HEK293 (cell line): ENCODE data around the gene ZDHHC14.

ENCODE experiments used
- CTCF ChIA-PET: fragments of 350-600 bp; formaldehyde crosslinking; extraction: SDS; loops from one replicate; lab custom pipeline; 2021; ENCODE audit warnings: antibody characterized with exemption; lab: Yijun Ruan, JAX
- POLR2A ChIA-PET: fragments of 300-600 bp; formaldehyde crosslinking; extraction: SDS; loops from one replicate; lab custom pipeline; 2020; ENCODE audit warnings: antibody characterized with exemption, inconsistent platforms; lab: Yijun Ruan, JAX
- H3K27ac ChIP-seq: fragments of 200-500 bp; sonication (Bioruptor generic); 2 replicates; pipeline ENCODE4 v1.5.1; 2014; ENCODE audit warnings: low read depth, low read length, control low read depth, inconsistent platforms; ENCODE audit errors: extremely low read depth
- H3K36me3 ChIP-seq, 2 experiments: fragments of 200-500 bp in 1 of 2; sonication (Bioruptor generic) in 1 of 2; 1 replicate in 1 of 2; 2 replicates in 1 of 2; pipeline ENCODE4 v1.5.1; 2014 to 2017; ENCODE audit warnings: inconsistent platforms in 2 of 2, low read length in 2 of 2; ENCODE audit not compliant: control insufficient read depth in 2 of 2, insufficient read depth in 1 of 2
- H3K4me1 ChIP-seq: fragments of 200-500 bp; sonication (Bioruptor generic); 2 replicates; pipeline ENCODE4 v1.5.1; 2014; ENCODE audit warnings: mild to moderate bottlenecking, low read length, inconsistent platforms; ENCODE audit not compliant: control insufficient read depth, insufficient read depth
- H3K4me3 ChIP-seq: 2 replicates; pipeline ENCODE4 v1.5.1; 2011; ENCODE audit warnings: low read depth, mild to moderate bottlenecking, control low read depth, low read length, moderate library complexity
- H3K9me3 ChIP-seq: fragments of 200-500 bp; sonication (Bioruptor generic); 2 replicates; pipeline ENCODE4 v1.5.1; 2014; ENCODE audit warnings: low read depth, low read length, inconsistent platforms; ENCODE audit not compliant: control insufficient read depth, insufficient read depth
- GLI2 ChIP-seq: fragments of 450-650 bp; formaldehyde crosslinking; IDR thresholded peaks from 2 replicates; pipeline ENCODE4; 2017; ENCODE audit warnings: missing biosample characterization, missing genetic modification characterization, low read depth, borderline replicate concordance
- KLF1 ChIP-seq: fragments of 450-650 bp; formaldehyde crosslinking; IDR thresholded peaks from 2 replicates; pipeline ENCODE4 v1.5.1; 2016; ENCODE audit warnings: missing biosample characterization, missing genetic modification characterization
- KLF8 ChIP-seq: fragments of 450-650 bp; formaldehyde crosslinking; IDR thresholded peaks from 2 replicates; pipeline ENCODE4 v1.5.1; 2016; ENCODE audit warnings: missing biosample characterization, missing genetic modification characterization
- MYNN ChIP-seq: fragments of 450-650 bp; formaldehyde crosslinking; IDR thresholded peaks from 2 replicates; pipeline ENCODE4 v1.5.1; 2016; ENCODE audit warnings: missing biosample characterization, missing genetic modification characterization, borderline replicate concordance
- SALL2 ChIP-seq: fragments of 450-650 bp; formaldehyde crosslinking; IDR thresholded peaks from 2 replicates; pipeline ENCODE4 v1.5.0; 2017; ENCODE audit warnings: missing biosample characterization, mild to moderate bottlenecking, missing genetic modification characterization, borderline replicate concordance
- SETDB1 ChIP-seq: IDR thresholded peaks from one replicate; pipeline ENCODE4 v1.6.1; 2017; ENCODE audit warnings: mild to moderate bottlenecking, low read length, moderate library complexity, mixed read lengths; ENCODE audit not compliant: insufficient read length
- ZNF423 ChIP-seq: fragments of 450-650 bp; formaldehyde crosslinking; IDR thresholded peaks from 2 replicates; pipeline ENCODE4 v1.5.1; 2016; ENCODE audit warnings: missing biosample characterization, missing genetic modification characterization
- ZNF473 ChIP-seq: fragments of 450-650 bp; formaldehyde crosslinking; IDR thresholded peaks from 2 replicates; pipeline ENCODE4 v1.5.1; 2017; ENCODE audit warnings: missing biosample characterization, missing genetic modification characterization
- ZNF558 ChIP-seq: fragments of 450-650 bp; formaldehyde crosslinking; IDR thresholded peaks from 2 replicates; pipeline ENCODE4 v1.5.1; 2016; ENCODE audit warnings: missing biosample characterization, missing genetic modification characterization
- ZNF626 ChIP-seq: fragments of 450-650 bp; sonication (Bioruptor Pico); formaldehyde crosslinking; IDR thresholded peaks from 2 replicates; pipeline ENCODE4 v1.5.1; 2018; ENCODE audit warnings: missing biosample characterization, missing genetic modification characterization, inconsistent platforms
- ZNF629 ChIP-seq: fragments of 450-650 bp; formaldehyde crosslinking; IDR thresholded peaks from 2 replicates; pipeline ENCODE4 v1.5.1; 2017; ENCODE audit warnings: missing biosample characterization, missing genetic modification characterization
- ZNF777 ChIP-seq: fragments of 450-650 bp; formaldehyde crosslinking; IDR thresholded peaks from 2 replicates; pipeline ENCODE4 v1.5.1; 2017; ENCODE audit warnings: missing biosample characterization, missing genetic modification characterization, borderline replicate concordance
- ZXDB ChIP-seq: fragments of 450-650 bp; formaldehyde crosslinking; IDR thresholded peaks from 2 replicates; pipeline ENCODE4 v1.5.1; 2016; ENCODE audit warnings: missing biosample characterization, missing genetic modification characterization
- TF ChIP-seq, protein P1 (sequence below): fragments of 450-650 bp; formaldehyde crosslinking; IDR thresholded peaks from 2 replicates; pipeline ENCODE4 v1.5.1; 2016; ENCODE audit warnings: missing biosample characterization, missing genetic modification characterization, low read depth
- TF ChIP-seq, protein P2 (sequence below): fragments of 450-650 bp; formaldehyde crosslinking; IDR thresholded peaks from 2 replicates; pipeline ENCODE4 v1.5.1; 2016; ENCODE audit warnings: missing biosample characterization, missing genetic modification characterization, borderline replicate concordance
- TF ChIP-seq, protein P3 (sequence below): fragments of 450-650 bp; formaldehyde crosslinking; IDR thresholded peaks from 2 replicates; pipeline ENCODE4 v1.5.1; 2016; ENCODE audit warnings: missing biosample characterization, missing genetic modification characterization
- TF ChIP-seq, protein P4 (sequence below): fragments of 450-650 bp; formaldehyde crosslinking; IDR thresholded peaks from 2 replicates; pipeline ENCODE4 v1.5.1; 2016; ENCODE audit warnings: missing biosample characterization, missing genetic modification characterization

Gene ZDHHC14

DNA sequence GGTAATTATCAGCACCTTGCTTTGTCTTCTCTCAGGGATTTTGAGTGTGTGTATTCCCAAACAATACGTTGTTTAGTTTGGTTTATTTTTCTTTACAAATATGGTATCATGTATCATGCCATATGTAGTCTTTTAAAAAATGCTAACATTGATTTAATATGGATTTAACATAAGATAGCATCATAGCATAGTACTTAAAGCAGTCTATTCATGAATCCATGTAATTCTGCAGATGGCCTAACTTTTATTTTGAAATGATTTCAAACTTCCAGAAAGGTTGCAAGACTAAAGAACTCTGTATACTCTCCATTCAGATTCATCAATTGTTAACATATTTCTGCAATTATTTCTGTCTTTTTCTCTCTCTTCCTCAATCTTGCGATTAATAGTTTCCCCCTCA lies 7.9 kb downstream of the ZDHHC14 start:
- Histone ChIP-seq H3K4me3 (no peak overlapping the region), H3K9me3 (no peaks in the 10 kb centered on the region), H3K36me3 (no peaks in the 10 kb centered on the region), H3K4me1 (no peaks in the 10 kb centered on the region), H3K27ac (no peak overlapping the region)
- CTCF ChIA-PET, result no interaction called here
- TF ChIP-seq ZNF777 (tag by site-specific recombination), result no peak
- TF ChIP-seq ZNF629 (tag by site-specific recombination), result no peak
- TF ChIP-seq MYNN (tag by site-specific recombination), result 0 out of 2 replicates have a peak, but pooled peaks have one; percentile 37
- POLR2A ChIA-PET, result no interaction called here

DNA sequence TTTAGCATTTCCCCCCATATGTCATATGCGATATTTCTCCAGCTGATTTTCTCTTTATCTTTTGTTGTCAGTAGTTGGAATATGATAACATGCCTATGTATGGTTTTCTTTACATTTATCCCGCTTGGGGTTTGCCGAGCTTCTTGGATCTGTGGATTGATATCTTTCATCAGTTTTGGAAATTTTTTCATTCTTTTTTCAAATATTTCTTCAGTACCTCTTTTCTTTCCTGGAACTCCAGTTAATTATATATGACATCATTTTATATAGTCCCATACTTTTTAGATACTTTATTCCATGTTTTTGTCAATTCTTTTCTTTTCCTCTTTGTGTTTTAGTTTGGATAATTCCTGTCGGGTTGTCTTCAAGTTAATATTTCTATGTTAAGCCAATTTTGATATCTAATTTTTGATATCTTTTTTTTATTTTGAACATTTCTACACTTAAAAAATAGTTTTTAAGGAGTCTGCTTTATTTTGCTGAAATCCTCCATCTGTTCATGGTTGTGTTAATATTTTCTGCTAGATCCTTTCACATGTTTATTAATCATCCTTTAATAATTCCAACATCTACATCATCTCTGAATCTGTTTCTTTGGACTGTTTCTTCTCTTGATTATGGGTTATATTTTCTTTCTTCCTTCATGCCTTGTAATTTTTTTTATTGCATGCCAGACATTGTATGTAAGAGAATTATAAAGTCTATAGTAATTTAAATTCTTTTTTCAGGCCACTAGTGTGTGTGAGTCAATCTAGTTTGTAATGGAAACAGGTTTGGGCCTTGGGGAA lies 9.5 kb downstream of the ZDHHC14 start:
- TF ChIP-seq ZNF626 (tag by site-specific recombination) (0 out of 2 replicates have a peak, but pooled peaks have one; percentile 24), ZNF473 (no peak), SALL2 (tag by site-specific recombination) (no peak), SETDB1 (peak; percentile 87), ZNF558 (tag by site-specific recombination) (peak; percentile 100), ZNF423 (tag by site-specific recombination) (no peak), GLI2 (tag by site-specific recombination) (no peak)
- TF ChIP-seq, protein P1, sequence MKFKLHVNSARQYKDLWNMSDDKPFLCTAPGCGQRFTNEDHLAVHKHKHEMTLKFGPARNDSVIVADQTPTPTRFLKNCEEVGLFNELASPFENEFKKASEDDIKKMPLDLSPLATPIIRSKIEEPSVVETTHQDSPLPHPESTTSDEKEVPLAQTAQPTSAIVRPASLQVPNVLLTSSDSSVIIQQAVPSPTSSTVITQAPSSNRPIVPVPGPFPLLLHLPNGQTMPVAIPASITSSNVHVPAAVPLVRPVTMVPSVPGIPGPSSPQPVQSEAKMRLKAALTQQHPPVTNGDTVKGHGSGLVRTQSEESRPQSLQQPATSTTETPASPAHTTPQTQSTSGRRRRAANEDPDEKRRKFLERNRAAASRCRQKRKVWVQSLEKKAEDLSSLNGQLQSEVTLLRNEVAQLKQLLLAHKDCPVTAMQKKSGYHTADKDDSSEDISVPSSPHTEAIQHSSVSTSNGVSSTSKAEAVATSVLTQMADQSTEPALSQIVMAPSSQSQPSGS, result peak; percentile 84
- TF ChIP-seq, protein P2, sequence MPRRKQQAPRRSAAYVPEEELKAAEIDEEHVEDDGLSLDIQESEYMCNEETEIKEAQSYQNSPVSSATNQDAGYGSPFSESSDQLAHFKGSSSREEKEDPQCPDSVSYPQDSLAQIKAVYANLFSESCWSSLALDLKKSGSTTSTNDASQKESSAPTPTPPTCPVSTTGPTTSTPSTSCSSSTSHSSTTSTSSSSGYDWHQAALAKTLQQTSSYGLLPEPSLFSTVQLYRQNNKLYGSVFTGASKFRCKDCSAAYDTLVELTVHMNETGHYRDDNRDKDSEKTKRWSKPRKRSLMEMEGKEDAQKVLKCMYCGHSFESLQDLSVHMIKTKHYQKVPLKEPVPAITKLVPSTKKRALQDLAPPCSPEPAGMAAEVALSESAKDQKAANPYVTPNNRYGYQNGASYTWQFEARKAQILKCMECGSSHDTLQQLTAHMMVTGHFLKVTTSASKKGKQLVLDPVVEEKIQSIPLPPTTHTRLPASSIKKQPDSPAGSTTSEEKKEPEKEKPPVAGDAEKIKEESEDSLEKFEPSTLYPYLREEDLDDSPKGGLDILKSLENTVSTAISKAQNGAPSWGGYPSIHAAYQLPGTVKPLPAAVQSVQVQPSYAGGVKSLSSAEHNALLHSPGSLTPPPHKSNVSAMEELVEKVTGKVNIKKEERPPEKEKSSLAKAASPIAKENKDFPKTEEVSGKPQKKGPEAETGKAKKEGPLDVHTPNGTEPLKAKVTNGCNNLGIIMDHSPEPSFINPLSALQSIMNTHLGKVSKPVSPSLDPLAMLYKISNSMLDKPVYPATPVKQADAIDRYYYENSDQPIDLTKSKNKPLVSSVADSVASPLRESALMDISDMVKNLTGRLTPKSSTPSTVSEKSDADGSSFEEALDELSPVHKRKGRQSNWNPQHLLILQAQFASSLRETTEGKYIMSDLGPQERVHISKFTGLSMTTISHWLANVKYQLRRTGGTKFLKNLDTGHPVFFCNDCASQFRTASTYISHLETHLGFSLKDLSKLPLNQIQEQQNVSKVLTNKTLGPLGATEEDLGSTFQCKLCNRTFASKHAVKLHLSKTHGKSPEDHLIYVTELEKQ (tag by site-specific recombination), result no peak

DNA sequence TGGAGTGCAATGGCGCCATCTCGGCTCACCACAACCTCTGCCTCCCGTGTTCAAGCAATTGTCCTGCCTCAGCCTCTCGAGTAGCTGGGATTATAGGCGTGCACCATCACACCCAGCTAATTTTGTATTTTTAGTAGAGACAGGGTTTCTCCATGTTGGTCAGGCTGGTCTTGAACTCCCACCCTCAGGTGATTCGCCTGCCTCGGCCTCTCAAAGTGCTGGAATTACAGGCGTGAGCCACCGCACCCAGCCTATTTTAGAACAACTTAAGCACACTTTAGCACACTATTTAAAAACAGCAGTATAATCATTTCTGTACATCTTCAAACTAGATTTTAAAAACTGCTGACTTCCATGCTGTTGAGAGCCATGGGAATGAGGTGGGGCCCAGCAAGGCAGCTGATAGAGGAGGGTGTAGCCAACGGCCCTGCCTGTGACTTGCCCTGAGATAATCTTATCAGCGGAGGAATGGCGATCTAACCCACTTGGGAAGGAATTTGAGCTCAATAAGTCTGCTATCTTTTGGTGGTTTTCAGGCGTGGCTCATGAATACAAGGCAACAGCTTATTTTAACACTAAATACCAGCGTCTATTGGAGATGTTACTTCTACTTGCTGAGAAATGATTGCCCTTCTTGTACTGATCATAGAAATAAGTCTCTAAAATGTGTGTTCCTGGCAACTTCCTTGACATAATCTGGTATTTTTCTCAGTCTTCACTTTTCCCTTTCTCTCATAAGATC lies 12.1 kb downstream of the ZDHHC14 start:
- POLR2A ChIA-PET, result no interaction called here
- Histone ChIP-seq H3K4me3 (no peak overlapping the region), H3K9me3 (no peaks in the 10 kb centered on the region), H3K36me3 (no peaks in the 10 kb centered on the region), H3K27ac (no peak overlapping the region), H3K4me1 (no peaks in the 10 kb centered on the region)
- TF ChIP-seq KLF1 (tag by site-specific recombination) (peak; percentile 34; the same call in 1 of the 2 replicates), ZXDB (no peak), KLF8 (no peak)
- TF ChIP-seq, protein P3, sequence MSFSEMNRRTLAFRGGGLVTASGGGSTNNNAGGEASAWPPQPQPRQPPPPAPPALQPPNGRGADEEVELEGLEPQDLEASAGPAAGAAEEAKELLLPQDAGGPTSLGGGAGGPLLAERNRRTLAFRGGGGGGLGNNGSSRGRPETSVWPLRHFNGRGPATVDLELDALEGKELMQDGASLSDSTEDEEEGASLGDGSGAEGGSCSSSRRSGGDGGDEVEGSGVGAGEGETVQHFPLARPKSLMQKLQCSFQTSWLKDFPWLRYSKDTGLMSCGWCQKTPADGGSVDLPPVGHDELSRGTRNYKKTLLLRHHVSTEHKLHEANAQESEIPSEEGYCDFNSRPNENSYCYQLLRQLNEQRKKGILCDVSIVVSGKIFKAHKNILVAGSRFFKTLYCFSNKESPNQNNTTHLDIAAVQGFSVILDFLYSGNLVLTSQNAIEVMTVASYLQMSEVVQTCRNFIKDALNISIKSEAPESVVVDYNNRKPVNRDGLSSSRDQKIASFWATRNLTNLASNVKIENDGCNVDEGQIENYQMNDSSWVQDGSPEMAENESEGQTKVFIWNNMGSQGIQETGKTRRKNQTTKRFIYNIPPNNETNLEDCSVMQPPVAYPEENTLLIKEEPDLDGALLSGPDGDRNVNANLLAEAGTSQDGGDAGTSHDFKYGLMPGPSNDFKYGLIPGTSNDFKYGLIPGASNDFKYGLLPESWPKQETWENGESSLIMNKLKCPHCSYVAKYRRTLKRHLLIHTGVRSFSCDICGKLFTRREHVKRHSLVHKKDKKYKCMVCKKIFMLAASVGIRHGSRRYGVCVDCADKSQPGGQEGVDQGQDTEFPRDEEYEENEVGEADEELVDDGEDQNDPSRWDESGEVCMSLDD (tag by site-specific recombination), result no peak
- TF ChIP-seq, protein P4, sequence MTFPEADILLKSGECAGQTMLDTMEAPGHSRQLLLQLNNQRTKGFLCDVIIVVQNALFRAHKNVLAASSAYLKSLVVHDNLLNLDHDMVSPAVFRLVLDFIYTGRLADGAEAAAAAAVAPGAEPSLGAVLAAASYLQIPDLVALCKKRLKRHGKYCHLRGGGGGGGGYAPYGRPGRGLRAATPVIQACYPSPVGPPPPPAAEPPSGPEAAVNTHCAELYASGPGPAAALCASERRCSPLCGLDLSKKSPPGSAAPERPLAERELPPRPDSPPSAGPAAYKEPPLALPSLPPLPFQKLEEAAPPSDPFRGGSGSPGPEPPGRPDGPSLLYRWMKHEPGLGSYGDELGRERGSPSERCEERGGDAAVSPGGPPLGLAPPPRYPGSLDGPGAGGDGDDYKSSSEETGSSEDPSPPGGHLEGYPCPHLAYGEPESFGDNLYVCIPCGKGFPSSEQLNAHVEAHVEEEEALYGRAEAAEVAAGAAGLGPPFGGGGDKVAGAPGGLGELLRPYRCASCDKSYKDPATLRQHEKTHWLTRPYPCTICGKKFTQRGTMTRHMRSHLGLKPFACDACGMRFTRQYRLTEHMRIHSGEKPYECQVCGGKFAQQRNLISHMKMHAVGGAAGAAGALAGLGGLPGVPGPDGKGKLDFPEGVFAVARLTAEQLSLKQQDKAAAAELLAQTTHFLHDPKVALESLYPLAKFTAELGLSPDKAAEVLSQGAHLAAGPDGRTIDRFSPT, result no peak
- CTCF ChIA-PET, result interaction anchor here (0.7 to 1.6 kb wide), 2 partner anchors 78 to 276 kb away, joined by 3 to 7 read pairs; no protein-coding TSS in a partner anchor

More for the DNA sequence above, 9.5 kb downstream of the ZDHHC14 start:
- Histone ChIP-seq H3K4me3 (no peak overlapping the region), H3K36me3 (no peaks in the 10 kb centered on the region), H3K27ac (no peak overlapping the region), H3K4me1 (no peaks in the 10 kb centered on the region), H3K9me3 (no peaks in the 10 kb centered on the region)
- CTCF ChIA-PET, result interaction anchor here (0.9 kb wide), 1 partner anchor 70 kb away, joined by 5 read pairs; no protein-coding TSS in a partner anchor
- POLR2A ChIA-PET, result no interaction called here
